WERI-Rb-1 (cell line): Measurements from ENCODE around the gene GRIA1.

Experiments
- DNase-seq: peaks from one replicate; pipeline ENCODE4 v3.0.0-alpha.2; 2020
- H3K27ac ChIP-seq: fragments of 250-450 bp; sonication (Bioruptor Pico); 2 replicates; pipeline ENCODE4 v1.5.1; 2020; ENCODE audit warnings: mild to moderate bottlenecking, moderate library complexity
- H3K27me3 ChIP-seq: fragments of 250-450 bp; sonication (Bioruptor Pico); 2 replicates; pipeline ENCODE4 v1.5.1; 2021; ENCODE audit warnings: mild to moderate bottlenecking, low read depth, moderate library complexity; ENCODE audit not compliant: insufficient read depth, severe bottlenecking
- H3K36me3 ChIP-seq: fragments of 250-450 bp; sonication (Bioruptor Pico); 2 replicates; pipeline ENCODE4 v1.5.1; 2020; ENCODE audit warnings: mild to moderate bottlenecking, moderate library complexity
- H3K4me3 ChIP-seq: 2 replicates; pipeline ENCODE4 v1.5.1; 2011; ENCODE audit warnings: low read depth, mild to moderate bottlenecking, control low read depth, low read length
- H3K9me3 ChIP-seq: fragments of 250-450 bp; sonication (Bioruptor Pico); 2 replicates; pipeline ENCODE4 v1.5.1; 2021; ENCODE audit warnings: mild to moderate bottlenecking, moderate library complexity; ENCODE audit not compliant: severe bottlenecking
- TF ChIP-seq, protein P1 (sequence below): IDR thresholded peaks from 2 replicates; pipeline ENCODE4 v1.5.1; 2011; ENCODE audit warnings: low read depth, mild to moderate bottlenecking, control low read depth, inconsistent platforms, low read length

The GRIA1 gene

DNA sequence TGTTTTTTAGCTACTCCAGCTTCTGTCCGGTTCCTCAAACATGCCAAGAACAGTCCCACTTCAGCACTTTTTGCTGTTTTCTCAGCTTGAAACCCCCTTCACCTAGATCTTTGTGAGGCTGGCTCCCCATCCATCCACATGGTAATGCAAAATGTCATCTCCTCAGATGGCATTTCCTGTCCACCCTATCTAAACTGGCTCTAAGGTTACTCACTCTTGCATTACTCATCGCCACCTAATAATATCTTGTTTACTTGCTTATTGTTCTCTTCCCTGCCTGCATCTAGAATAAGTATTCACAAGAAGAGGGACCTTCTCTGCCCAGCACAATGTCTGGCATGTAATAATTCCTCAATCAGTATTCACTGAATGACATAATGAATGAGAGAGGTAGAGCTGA, 328.2 kb downstream of the GRIA1 start:
- DNase-seq, result no peak
- TF ChIP-seq, protein P1, sequence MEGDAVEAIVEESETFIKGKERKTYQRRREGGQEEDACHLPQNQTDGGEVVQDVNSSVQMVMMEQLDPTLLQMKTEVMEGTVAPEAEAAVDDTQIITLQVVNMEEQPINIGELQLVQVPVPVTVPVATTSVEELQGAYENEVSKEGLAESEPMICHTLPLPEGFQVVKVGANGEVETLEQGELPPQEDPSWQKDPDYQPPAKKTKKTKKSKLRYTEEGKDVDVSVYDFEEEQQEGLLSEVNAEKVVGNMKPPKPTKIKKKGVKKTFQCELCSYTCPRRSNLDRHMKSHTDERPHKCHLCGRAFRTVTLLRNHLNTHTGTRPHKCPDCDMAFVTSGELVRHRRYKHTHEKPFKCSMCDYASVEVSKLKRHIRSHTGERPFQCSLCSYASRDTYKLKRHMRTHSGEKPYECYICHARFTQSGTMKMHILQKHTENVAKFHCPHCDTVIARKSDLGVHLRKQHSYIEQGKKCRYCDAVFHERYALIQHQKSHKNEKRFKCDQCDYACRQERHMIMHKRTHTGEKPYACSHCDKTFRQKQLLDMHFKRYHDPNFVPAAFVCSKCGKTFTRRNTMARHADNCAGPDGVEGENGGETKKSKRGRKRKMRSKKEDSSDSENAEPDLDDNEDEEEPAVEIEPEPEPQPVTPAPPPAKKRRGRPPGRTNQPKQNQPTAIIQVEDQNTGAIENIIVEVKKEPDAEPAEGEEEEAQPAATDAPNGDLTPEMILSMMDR, result no peak
- Histone ChIP-seq H3K27ac (no peak overlapping the region), H3K36me3 (no peaks in the 10 kb centered on the region), H3K9me3 (no peaks in the 10 kb centered on the region), H3K4me3 (no peak overlapping the region), H3K27me3 (no peaks in the 10 kb centered on the region)

DNA sequence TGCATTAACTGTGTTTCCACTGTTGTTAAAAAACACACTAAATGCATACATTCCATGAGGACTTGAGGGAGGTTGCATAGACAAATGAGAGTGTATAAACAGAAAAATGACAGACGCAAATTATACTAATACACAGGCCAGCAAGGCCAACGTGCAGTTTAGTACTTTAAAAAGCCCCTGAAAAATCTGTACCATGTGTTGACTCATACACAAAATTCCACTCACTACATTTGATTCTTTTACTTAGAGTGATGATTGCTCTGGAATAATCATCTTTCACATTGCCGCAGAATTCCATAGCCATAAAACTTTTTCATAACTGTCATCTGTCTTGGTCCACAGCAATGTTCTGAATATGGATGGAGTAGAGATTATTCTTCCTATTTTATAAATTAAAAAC, 332.6 kb downstream of the GRIA1 start:
- no peak for DNase-seq
- Histone ChIP-seq H3K4me3 (no peak overlapping the region), H3K27ac (no peak overlapping the region), H3K27me3 (no peaks in the 10 kb centered on the region), H3K9me3 (no peaks in the 10 kb centered on the region), H3K36me3 (no peaks in the 10 kb centered on the region)
- TF ChIP-seq, protein P1, result no peak

DNA sequence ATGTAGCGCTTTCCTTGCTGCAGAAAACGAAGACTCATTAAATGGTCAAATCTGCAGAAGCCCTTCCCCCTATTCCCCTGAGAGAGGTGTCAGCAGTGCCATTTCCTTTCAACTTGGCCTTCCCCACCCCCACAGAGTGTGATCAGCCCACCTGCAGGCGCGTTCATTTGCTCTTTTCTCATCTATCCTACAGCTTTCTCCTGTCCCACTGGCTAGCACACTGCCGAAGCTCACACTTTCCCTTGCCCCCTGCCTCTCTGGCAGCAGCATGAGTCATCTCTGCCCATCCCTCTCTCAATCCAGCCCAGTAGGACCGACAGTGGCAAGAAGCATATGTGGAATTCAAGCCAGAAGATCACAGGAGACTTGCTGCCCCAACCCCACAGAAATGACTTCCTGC, 334.4 kb downstream of the GRIA1 start:
- Histone ChIP-seq H3K9me3 (no peaks in the 10 kb centered on the region), H3K27me3 (no peaks in the 10 kb centered on the region), H3K27ac (no peak overlapping the region), H3K36me3 (no peaks in the 10 kb centered on the region), H3K4me3 (no peak overlapping the region)
- DNase-seq, result peak; percentile 10
- TF ChIP-seq, protein P1, result no peak

DNA sequence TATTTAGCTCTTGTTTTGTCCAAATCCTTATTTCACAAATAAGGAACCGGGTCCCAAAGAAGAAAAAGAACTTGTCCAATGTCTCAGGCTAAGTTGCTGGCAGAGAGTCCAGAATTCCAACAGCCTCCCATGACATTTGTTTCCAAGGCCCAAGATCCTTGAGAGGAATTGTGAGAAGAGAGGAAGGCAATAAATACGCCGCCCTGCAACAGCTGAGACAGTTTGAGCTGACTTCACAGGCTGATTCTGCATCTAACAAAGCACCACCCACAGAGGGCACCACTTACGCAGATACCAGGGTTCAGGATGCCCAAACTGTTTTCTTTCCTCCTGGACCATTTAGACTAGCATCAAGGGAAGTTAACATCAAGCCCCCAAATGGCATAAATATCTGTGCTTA, 336.9 kb downstream of the GRIA1 start:
- Histone ChIP-seq H3K9me3 (no peaks in the 10 kb centered on the region), H3K36me3 (no peaks in the 10 kb centered on the region), H3K27me3 (no peaks in the 10 kb centered on the region), H3K4me3 (no peak overlapping the region), H3K27ac (no peak overlapping the region)
- TF ChIP-seq, protein P1, result peak; percentile 64
- peak; percentile 25 for DNase-seq

DNA sequence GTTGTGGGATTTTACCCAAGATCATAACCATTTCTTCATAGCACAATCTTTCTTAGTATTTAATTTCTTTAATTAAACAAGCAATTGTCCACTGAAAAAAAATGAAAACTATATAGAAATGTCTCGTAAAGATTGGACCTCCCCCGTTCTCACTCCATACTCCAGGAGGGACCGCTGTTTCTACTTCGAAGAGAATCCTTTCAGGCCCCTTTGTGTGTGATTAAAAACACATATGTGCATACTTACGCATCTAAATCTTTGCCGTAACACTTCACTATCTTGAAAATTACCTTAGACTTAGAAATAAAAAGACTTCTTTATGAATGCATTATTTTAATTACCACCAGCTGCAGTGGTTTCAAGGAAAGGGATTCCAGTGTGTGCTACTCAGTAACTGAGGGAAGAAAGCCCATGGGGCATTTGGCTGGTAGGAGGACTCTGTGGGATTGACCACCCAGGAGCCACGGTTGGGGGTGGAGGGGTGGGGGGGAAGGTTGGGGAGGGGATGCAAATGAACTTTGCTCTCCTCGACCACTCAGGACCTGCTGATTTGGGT, 339.1 kb downstream of the GRIA1 start:
- H3K27me3 ChIP-seq, result no peaks in the 10 kb centered on the region
- H3K4me3 ChIP-seq, result no peak overlapping the region
- TF ChIP-seq, protein P1, result no peak
- no peaks in the 10 kb centered on the region for H3K36me3 ChIP-seq
- no peak overlapping the region for H3K27ac ChIP-seq
- no peak for DNase-seq
- H3K9me3 ChIP-seq, result no peaks in the 10 kb centered on the region

DNA sequence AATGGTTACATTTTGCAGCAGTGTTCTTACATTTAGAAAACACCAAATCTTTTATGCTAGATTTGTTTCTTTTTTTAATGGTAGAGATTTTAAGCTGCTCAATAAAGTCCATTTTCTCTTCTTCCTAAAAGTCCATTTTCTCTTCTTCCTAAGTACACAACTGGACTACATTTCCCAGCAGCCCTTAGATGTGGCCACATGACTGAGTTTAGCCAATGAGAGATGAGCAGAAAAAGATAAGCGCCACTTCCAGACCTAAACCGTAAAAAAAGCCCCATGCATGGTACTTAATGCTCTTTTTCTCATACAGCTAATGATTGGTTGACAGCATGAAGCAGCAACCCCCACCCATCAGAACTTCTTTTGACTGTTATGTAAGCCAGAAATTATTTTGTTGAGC, 341.5 kb downstream of the GRIA1 start:
- TF ChIP-seq, protein P1, result no peak
- Histone ChIP-seq H3K4me3 (no peak overlapping the region), H3K9me3 (no peaks in the 10 kb centered on the region), H3K27ac (no peak overlapping the region), H3K27me3 (no peaks in the 10 kb centered on the region), H3K36me3 (no peaks in the 10 kb centered on the region)
- no peak for DNase-seq
